BJ (cell line): ENCODE results near the gene DRD4. TPM values are rescaled to one million over a fixed set of nuclear protein-coding genes. Genes with fewer than 3 reads are reported as not detected.

Experiments
- CTCF ChIA-PET: fragments of 350-600 bp; formaldehyde crosslinking; extraction: SDS; loops from one replicate; lab custom pipeline; 2021; ENCODE audit warnings: antibody characterized with exemption, inconsistent platforms; lab: Yijun Ruan, JAX
- POLR2A ChIA-PET: fragments of 300-600 bp; sonication (Branson Sonifier 250); formaldehyde crosslinking; extraction: SDS; loops from one replicate; lab custom pipeline; 2021; ENCODE audit warnings: antibody characterized with exemption; lab: Charles Lee
- DNase-seq: peaks from one replicate; pipeline ENCODE4 v3.0.0-alpha.2; 2011; ENCODE audit warnings: low read depth
- H3K27me3 ChIP-seq: 2 replicates; pipeline ENCODE4 v1.6.0; 2011; ENCODE audit warnings: low read length; ENCODE audit not compliant: control insufficient read depth, insufficient read depth
- H3K36me3 ChIP-seq: 2 replicates; pipeline ENCODE4 v1.5.1; 2011; ENCODE audit warnings: low read length; ENCODE audit not compliant: control insufficient read depth, insufficient read depth
- H3K4me3 ChIP-seq: 2 replicates; pipeline ENCODE4 v1.5.1; 2011; ENCODE audit warnings: low read depth, mild to moderate bottlenecking, control low read depth, low read length
- polyA plus RNA-seq: library from polyadenylated mRNA; depleted of rRNA; stranded (reverse); fragments of >200 nt; gene quantifications from 2 replicates; pipeline ENCODE4 v1.2.3, GENCODE V29; 2011
- TF ChIP-seq, protein P1 (sequence below): IDR thresholded peaks from 2 replicates; pipeline ENCODE4 v1.5.1; 2011; ENCODE audit warnings: low read depth, mild to moderate bottlenecking, control low read depth, inconsistent platforms, low read length, moderate library complexity; ENCODE audit not compliant: insufficient read depth

DRD4 gene
- polyA plus RNA-seq, 1 experiment = not detected

DNA sequence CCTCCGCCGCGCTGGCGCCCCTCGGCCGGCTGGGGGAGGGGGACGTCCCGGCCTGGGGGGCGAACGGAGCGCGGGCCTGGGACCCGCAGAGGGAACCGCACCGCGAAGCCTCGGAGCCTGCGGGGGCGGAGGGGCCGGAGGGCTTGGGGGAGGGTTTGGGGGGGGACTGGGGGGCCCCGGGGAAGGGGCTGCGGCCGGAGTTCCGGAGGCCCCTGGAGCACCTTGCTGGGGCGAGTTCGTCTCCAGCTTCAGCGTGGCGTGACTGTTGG, 9.8 kb upstream of the DRD4 start:
- ChIA-PET CTCF (interaction anchor here (0.6 kb wide), 1 partner anchor 20 kb away, joined by 3 read pairs; no protein-coding TSS in a partner anchor), POLR2A (no interaction called here)
- TF ChIP-seq, protein P1, sequence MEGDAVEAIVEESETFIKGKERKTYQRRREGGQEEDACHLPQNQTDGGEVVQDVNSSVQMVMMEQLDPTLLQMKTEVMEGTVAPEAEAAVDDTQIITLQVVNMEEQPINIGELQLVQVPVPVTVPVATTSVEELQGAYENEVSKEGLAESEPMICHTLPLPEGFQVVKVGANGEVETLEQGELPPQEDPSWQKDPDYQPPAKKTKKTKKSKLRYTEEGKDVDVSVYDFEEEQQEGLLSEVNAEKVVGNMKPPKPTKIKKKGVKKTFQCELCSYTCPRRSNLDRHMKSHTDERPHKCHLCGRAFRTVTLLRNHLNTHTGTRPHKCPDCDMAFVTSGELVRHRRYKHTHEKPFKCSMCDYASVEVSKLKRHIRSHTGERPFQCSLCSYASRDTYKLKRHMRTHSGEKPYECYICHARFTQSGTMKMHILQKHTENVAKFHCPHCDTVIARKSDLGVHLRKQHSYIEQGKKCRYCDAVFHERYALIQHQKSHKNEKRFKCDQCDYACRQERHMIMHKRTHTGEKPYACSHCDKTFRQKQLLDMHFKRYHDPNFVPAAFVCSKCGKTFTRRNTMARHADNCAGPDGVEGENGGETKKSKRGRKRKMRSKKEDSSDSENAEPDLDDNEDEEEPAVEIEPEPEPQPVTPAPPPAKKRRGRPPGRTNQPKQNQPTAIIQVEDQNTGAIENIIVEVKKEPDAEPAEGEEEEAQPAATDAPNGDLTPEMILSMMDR = no peak
- Histone ChIP-seq H3K36me3 (no peaks in the 10 kb centered on the region; the same call in none of the 2 replicates), H3K4me3 (no peak overlapping the region), H3K27me3 (no peaks in the 10 kb centered on the region; the same call in 1 of the 2 replicates)
- no peak for DNase-seq

DNA sequence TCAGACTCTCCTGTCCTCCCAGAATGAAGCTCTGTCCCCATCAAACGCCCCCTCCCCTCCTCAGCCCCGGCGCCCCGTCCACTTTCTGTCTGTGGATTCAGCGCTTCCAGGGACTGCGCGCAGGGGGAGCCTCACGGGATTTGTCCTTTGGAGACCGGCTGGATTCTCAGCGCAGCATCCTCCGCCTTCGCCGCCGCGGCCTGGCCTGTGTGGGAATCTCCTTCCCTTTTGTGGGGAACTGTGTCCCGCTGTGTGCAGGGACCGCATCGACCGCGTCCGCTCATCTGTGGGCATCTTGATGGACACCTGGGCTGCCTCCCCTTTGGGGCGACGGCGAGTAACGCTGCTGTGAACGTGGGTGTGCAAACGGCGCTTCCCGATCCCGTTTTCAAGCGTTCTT, 9.0 kb upstream of the DRD4 start:
- POLR2A ChIA-PET = no interaction called here
- H3K36me3 ChIP-seq = no peaks in the 10 kb centered on the region; the same call in none of the 2 replicates
- no peak for DNase-seq
- no peak overlapping the region for H3K4me3 ChIP-seq
- no peaks in the 10 kb centered on the region; the same call in 1 of the 2 replicates for H3K27me3 ChIP-seq
- TF ChIP-seq, protein P1 = no peak
- CTCF ChIA-PET = no interaction called here

DNA sequence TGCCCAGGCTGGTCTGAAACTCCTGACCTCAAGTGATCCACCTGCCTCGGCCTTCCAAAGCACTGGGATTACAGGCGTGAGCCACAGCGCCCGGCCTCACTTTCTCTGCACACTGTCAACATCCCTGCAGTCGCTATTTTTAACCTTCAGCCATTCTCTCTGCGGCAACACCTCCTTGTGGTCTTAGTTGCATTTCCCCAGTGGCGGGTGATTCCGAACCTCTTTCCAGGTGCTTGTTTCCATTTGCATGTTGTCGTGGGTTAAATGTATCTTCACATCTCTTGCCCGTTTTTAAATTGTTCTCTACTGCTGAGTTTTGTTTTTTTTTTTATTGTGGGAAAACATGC, 7.9 kb upstream of the DRD4 start:
- DNase-seq = no peak
- no peaks in the 10 kb centered on the region; the same call in 1 of the 2 replicates for H3K27me3 ChIP-seq
- TF ChIP-seq, protein P1 = no peak
- no peaks in the 10 kb centered on the region; the same call in 1 of the 2 replicates for H3K36me3 ChIP-seq
- ChIA-PET CTCF (no interaction called here), POLR2A (no interaction called here)
- H3K4me3 ChIP-seq = no peak overlapping the region

DNA sequence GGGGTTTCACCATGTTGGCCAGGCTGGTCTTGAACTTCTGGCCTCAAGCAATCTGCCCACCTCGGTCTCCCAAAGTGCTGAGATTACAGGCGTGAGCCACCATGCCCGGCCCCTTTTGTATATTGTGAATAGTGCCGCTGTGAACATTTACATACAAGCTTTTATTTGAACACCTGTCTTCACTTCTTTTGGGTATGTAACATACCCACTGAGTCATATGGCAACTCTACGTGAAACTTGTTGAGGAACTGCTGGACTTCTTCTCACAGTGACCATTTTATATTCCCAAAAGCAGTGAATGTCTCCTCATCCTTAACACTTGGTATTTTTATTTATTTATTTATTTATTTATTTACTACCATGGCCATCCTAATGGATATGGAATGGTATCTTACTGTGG, 6.2 kb upstream of the DRD4 start:
- H3K36me3 ChIP-seq = no peaks in the 10 kb centered on the region; the same call in 1 of the 2 replicates
- POLR2A ChIA-PET = no interaction called here
- TF ChIP-seq, protein P1 = no peak
- CTCF ChIA-PET = no interaction called here
- no peak for DNase-seq
- H3K27me3 ChIP-seq = no peaks in the 10 kb centered on the region; the same call in 1 of the 2 replicates
- H3K4me3 ChIP-seq = no peak overlapping the region

DNA sequence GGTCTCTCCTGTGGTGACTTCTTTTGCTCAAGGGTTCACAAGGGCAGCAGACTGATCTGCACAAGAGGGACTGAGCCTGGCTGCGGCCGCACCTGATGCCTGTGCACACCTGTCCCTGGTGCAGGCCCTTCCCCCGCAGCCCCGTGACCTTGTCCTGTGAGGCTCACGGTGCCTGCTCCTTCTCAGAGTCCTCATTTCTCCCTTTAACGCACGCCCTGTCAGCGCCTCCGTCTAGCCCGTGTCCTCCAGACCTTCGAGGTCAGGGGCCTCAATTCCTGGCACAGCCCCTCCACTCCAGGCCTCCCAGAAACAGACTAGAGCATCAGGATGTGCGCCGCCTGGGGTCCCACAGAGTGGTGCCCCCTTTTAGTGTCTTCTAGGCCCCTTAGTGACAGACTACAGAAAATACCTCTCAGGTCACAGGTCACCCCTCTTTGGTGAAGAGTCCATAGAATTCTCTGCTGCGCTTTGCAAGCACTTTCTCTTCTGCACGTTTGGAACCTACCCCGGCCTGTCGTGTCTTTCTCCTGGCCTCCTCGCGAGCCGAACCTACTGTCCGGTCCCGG, 1.0 kb upstream of the DRD4 start:
- no peak for DNase-seq
- H3K4me3 ChIP-seq = no peak overlapping the region
- CTCF ChIA-PET = no interaction called here
- H3K36me3 ChIP-seq = peaks cover 1% of the 10 kb centered on the region
- peaks cover 3% of the 10 kb centered on the region; the same call in 1 of the 2 replicates for H3K27me3 ChIP-seq
- TF ChIP-seq, protein P1 = no peak
- POLR2A ChIA-PET = no interaction called here
